Measurements from ENCODE around the gene PPP1R26. TPM values are rescaled to one million over a fixed set of nuclear protein-coding genes. Genes with fewer than 3 reads are reported as not detected.

Gene PPP1R26
- total RNA-seq, 1 donor from 2014 or later, result 1.1 TPM

DNA sequence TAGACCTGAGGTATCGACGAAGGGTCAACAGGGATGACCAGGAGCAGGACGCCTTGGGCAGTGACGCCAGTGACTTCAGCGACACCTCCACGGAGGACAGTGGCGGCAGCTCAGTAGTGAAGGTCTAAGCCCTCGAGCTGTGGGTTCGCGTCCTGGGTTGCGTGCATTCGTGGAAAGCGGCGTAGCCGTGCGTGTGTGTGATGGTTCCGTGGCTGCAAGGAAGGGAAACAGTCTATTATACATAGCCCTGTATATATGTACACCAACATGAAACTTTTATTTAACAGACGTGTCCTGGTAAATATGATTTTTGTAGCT, 8.4 kb downstream of the PPP1R26 start:
- intact Hi-C loops (cut with micrococcal nuclease), result no loop called here

DNA sequence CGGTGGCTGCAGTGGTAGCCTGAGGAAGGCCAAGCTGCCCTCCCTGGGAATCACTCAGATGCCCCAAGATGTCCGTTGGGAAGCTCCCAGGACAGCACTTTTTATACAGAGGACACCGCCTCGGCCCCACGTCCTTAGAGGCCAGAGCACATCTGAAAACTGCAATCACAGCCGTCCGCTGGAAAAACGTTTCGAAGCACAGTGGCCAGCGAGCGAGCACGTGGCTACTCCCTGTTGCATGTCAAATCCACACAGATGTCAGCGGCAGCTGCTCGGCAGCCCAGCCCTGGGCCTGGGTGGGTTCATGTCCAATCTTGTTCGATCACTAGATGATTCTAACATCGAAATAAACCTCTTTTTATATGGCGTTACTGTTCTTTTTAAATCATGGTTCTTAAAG, 8.9 kb downstream of the PPP1R26 start:
- intact Hi-C loops (cut with micrococcal nuclease), result no loop called here

DNA sequence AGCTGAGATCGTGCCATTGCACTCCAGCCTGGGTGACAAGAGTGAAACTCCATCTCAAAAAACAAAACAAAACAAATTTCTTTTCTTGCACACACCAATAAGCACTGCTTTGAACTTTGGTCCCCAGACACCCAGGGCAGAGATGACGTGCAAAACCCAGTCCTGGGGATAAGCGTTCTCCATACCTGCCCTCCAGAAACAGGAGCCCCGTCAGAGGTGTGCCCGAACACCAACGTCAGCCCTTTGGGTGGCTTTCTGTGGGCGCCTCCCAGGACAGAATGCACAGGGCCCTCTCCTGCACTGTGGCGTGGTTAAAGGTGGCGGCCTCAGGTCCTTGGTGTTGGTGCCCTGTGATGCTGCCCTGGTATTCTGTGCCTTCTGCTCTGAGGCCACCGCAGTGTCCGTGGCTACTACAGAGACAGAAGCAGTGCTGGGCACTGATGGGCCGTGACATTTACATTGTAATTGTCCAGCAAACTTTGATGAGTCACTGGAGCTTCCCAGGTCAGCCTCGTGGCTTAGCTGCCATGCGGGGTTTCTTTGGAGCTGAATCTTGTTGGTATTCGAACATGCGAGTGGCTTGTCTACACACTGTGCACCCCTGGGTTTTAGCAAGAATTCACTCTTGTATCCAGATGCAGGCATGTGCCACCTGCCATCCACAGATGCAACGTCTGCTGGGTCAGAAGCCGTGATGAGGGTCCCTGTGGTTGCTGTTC, 9.8 kb downstream of the PPP1R26 start:
- intact Hi-C loops (cut with micrococcal nuclease), result no loop called here

DNA sequence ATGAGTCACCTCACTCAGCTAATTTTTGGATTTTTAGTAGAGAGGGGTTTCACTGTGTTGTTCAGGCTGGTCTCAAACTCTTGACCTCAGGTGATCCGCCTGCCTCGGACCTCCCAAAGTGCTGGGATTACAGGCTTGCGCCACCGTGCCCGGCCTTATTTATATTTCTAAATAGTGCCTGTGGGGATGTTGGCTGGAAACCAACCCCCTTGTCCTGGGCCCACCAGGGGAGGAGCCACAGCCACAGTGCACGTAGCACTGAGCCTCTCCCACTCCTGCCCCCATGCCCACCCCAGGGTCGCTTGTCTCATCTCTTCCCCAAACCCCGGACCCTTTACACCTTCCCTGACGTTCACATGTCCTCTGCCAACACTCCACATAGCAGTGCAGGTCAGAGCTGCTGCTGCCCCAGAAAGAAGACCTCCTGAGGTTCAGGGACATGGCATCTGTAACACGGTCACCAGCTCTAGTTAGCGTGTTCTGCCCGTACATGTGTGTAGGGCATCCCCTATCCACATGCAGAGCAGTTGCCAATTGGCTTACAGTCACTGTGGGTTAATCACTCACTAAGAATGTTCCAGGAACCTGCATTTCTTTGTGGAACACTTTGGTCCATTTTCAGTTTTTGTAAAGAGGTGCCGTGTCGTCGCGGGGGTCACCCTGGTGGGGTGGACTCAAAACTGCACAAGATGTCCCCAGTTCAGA, 10.7 kb downstream of the PPP1R26 start:
- intact Hi-C loops (cut with micrococcal nuclease), result no loop called here

DNA sequence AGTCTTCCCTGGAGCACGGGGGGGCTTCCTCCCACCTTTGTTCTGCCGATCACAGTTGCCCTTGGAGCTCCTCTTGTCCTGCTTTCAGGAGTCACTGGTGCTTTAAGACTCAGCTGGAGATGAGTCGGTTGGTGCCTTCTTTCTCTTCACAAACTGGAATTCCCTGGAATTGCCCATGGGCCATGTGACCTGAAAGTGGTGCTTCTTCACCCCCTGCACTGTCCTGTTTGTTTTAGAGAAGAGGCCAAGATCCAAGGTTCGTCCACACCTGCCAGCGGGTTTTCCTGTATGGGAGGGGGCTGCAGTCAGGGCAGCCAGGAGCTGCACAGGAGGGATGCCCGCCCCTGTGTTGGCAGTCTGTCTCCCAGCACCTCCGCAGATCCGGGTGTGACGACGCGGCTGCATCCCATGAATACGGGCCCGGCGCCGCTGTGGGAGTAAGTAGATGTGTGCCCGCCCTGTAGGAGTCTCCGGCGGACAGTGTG, 11.4 kb downstream of the PPP1R26 start:
- intact Hi-C loops (cut with micrococcal nuclease), result no loop called here

DNA sequence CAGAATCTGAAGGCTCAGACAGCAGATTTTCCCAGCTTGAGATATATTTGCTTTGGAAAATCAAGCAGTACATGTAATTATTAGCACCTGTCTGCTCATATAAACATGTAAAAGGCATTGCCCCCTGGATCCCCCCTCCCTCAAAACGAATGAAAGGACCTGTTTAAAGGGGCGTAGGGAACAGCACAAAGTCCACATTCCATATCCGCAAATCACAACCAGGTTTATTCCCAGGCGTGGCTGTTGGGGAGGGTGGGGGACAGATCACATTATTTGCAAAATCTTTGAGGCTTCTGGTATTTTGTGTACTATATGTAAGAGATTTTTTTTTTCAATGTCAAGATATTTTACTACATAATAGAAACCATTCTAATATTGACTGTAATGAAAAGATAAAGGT, 12.2 kb downstream of the PPP1R26 start:
- intact Hi-C loops (cut with micrococcal nuclease), result no loop called here

DNA sequence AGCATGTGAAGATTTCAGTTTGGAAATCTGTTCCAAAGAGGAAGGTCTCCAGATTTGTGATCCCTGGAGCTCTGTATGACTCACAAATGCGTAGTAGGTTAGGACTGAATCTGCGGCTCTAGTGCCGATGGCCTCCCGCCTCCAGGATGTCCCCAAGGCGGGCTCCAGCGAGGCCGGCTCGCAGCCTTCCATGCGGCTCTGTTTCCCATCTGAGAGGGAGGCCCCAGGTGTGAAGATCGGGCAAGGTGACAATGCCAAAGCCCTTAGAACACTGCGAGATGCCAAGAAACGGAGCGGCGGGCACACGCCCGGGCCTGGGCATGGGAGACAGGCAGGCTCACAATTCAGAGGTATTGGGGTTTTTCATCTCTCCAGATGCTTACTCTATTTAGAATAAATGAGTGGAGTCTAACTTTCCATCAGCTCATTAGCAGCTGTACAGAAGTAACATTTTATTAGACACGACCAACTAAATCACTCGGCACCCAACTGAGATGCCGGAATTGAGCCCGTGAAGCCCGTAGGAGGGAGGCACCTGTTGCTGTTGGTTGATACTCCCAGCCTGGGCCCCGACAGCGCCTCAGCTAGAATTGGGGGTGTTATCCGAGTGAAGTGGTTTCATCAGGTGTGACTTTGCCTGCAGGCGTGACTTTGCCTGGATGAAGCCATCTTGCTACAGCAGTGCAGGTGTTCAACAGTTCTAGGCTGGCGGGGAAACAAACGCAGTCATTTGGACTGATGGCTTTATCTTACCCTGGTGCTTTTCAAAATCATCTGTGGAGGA, 13.5 kb downstream of the PPP1R26 start:
- intact Hi-C loops (cut with micrococcal nuclease), result no loop called here

DNA sequence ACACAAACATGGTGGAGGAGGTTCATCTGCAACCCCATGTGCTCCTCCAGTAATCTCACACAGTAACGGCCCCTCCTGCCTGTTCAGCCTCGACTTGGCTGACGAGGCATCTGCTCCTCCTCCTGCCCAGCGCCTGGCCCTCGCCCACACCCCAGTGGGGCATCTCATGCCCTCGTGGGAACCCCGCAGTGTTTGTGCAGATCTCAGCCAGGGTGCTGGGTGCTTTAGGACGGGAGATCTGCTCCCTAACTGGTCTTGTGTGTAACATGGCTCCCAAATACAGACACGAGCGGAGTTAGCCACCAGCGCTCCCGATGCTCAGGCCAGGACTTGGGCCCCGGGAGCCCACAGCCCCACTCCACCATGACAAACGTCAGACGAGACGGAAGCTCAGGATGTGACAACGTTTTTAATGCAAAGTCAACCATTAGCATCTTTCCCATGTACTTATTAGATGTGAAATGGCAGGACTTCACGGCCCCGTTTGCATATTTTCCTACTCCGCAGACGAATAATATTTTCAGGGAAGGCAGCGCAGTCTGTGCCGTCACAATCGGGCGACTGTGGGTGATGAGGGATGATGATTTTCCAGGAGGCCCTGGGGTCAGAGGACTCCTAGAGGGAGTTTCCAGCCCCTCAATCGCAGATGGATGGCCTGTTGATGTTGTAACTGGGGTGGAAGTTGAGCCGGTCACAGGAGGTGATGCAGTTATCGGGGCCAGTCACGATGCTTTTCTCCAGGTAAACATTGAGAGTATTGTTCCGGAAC, 15.4 kb downstream of the PPP1R26 start:
- intact Hi-C loops (cut with micrococcal nuclease), result no loop called here

DNA sequence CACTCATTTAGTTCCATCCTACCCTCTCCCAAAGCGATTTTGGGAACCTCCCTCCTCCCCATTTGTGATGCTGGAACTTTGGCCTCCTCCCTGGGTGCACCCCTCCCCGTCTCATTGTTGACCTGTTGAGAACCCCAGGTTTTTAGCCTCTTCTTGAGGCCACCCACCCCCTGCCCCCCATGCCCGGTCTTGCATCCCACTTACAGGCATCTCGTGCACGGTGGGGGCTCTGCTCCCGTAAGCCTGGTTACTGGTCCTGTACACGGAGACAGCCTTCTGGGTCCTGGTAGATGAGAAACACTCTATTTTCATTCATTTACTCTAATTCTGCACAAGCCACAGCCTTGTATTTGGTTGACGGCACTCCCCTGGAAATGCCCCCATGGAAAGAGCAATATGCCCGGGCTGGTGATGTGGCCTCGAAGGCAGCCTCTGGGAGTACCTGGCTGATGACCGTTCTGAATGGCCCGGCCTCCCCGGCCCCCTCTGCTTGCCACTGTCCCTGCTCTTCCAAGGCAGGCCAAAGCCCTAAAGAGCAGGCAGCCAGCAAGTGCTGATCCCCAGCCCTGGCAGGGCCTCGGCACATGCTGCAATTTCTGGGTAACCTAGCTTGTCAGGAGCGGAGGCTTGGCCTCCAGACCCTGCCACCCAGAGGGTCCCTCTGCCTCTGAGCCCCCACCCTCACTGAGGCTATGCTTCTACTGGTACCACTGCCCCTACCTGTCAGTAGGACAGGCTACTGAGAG, 19.0 kb downstream of the PPP1R26 start:
- intact Hi-C loops (cut with micrococcal nuclease), result no loop called here

DNA sequence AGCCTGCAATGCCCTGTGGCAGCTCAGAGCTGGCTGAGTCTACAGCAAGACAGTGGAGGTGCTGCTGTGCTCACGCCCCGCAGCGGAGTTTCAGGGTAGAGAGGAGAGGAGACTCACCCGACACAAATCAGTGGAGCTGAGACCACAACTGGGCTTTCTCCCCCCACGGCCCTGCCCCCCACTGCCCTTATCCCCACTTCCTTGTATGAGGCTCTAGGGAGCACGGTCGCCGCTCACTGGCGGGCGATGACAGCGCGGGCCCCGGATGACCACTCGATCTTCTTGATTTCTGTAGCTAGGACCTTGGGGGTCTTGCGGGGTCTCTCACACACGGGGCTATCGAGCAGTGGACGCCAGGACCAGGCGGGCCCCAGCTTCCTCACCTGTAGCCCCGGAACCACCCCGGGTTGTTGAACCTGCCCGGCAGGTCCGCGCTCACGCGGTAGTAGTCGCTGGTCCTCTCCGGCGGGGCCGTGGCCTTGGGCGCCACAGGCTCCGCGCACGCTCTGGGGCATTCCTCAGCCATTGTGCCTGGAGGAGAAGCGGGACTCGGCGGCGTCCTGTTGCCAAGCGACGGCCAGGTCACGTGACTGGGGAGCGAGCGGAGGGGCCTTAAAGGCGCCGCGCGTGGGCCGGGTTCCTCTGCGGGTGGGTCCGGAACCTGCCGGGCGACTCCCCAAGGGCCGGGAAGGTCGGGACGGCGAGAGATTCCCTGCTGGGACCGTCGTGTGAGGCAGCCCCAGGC, 19.9 kb downstream of the PPP1R26 start:
- intact Hi-C loops (cut with micrococcal nuclease), result loop anchor here (5.0 kb wide), 1 partner anchor 1432 kb away; the partner anchor contains the start of gene BRD3

DNA sequence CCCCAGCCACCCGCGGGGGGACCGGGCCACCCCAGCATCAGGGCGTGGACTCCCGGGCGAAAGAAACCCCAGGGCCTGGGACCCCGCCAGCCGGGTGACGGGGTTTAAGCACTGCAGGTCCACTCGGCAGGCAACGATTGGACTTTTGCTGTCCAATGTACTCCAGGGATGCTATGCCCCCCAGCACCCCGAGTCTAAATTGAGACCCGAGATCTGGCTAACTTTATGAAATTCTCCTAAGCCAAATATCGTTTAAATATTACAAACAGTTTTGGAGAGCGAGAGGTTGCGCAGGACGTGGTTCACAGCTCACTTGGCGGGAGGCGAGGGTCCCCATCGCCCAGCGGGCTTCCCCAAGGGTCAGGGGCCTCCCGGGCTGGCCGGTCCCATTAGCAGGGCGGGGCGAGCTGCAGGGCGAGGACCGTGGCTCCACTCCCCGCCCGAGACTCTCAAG, 20.5 kb downstream of the PPP1R26 start:
- intact Hi-C loops (cut with micrococcal nuclease), result loop anchor here (5.0 kb wide), 1 partner anchor 1433 kb away; the partner anchor contains the start of gene BRD3

DNA sequence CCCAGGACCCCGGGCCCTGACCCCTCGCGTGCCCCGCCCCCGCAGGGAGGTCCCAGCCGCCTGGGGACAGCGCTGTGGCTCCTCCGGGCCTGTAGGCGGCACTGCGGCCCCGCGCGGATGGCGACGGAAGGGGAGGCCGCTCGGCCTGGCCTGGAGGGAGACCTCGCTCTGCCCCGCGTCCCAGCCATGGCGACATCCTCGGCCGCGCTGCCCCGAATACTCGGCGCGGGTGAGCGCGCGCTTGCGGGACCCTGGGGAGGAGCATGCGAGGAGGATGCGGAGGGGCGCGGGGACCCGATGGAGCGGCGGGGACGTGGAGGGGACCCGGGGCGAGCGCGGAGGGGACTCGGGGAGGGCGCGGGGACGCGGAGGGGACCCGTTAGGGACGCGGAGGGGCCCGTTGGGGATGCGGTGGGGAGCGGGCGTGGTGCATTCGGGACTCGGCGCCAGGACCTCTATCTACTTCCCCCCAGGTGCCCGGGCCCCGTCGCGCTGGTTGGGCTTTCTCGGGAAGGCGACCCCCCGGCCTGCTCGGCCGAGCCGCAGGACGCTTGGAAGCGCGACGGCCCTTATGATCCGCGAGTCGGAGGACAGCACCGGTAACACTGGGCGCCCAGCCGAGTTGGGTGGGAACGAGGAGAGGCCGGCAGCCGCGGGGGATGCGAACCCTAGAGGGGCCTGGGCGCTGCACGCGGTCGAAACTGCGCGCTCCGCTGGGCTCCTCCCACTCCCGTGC, 21.1 kb downstream of the PPP1R26 start, which contains the start of gene MRPS2:
MRPS2 (plus strand) TSS at position 158 of the 736 bp plus-strand sequence; CDS start at position 187, 29 bp downstream.
- intact Hi-C loops (cut with micrococcal nuclease), result loop anchor here (5.0 kb wide), 1 partner anchor 1433 kb away; the partner anchor contains the start of gene BRD3

DNA sequence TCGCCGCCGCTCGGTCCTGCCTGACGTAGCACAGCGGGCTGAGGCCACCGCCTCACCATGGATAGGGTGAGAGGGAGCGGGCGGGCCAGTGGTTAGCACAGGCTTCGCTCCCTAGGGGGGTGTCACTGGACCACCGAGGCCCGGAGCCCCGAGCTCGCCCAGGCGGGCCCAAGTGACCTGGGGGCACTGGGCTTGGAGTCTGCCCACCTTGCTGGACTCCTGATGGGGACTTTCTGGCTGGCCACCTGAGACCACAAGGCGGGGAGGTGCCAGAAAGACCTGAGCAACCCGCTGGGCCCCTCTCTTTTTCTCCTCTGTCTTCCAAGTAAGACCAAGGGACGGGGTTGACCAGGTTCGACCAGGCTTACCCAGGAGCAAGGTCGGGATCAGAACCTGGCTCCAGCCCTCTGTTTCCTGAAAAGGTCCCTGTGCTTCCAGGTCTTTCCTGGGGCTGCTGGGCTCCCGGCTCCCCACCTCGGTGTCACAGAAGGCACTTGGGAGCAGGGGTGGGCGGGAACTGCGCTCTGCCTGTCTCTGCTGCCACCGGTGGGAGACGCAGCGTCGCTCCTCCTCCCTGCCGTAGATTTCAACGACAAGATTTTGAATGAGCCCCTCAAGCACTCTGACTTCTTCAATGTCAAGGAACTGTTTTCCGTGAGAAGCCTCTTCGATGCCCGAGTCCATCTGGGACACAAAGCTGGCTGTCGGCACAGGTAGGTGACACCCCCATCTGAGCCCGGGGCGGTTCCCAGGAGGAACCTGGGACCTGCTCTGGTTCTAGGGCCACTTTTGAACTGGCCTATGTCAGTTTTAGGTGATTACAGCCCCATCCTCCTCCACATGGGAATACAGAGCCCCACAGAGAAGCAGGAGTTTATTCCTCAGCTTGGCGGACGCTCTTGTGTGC, 21.9 kb downstream of the PPP1R26 start:
- intact Hi-C loops (cut with micrococcal nuclease), result loop anchor here (5.0 kb wide), 1 partner anchor 1434 kb away; the partner anchor contains the start of gene BRD3

DNA sequence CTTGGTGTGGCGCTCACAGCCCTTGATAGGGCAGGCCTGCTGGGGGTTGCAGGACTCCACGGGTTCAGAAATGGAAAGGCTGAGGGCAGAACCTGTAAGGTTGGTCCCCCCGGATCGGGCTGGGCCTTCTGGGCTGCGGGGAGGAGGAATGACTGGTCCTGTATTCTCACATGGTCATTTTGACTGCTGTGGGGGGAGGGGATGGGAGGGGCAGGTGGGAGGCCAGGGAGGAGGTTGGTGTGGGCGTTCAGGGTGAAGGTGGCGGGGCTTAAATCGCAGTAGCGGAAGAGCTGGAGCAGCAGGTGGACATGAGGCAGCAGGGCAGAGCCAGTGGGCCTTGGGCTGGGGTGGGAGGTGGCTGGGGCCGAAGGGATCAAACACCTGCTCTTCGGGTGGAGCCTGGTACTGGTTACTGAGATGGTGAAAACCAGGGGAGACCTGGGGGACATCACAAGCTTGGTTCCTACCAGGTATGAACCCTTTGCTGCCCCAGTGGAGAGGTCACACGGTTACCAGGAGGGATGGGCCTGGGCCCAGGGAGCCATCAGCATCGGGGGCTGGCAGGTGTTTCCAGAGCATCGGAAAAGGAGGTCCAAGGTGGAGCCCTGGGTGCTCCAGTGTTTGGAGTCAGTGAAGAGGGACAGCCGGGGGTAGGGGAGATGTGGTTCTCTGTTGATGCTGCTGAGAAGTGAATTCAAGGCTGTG, 22.7 kb downstream of the PPP1R26 start:
- intact Hi-C loops (cut with micrococcal nuclease), result loop anchor here (5.0 kb wide), 1 partner anchor 1435 kb away; the partner anchor contains the start of gene BRD3

DNA sequence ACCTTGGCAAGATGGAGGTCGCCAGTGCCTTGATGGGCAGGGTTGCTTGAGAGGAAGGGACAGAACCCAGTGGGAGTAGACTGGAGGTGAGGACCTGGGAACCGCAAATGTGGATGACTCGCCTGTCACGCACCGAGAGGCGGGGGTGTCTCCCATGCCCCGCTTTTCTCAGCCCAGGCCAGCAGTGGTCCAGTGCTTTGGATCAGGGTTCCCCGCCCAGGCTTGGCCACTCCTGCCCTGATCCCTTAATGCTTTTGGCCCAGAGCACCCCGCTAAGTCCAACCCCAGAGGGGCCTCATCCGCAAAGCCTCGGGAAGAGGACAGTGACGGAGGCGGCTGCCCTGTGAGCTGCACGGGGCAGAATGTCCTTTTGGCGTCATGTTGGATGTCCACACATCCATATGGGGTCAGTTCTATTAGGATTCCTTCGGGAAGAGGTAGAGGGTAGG, 23.3 kb downstream of the PPP1R26 start:
- intact Hi-C loops (cut with micrococcal nuclease), result loop anchor here (5.0 kb wide), 1 partner anchor 1436 kb away; the partner anchor contains the start of gene BRD3

DNA sequence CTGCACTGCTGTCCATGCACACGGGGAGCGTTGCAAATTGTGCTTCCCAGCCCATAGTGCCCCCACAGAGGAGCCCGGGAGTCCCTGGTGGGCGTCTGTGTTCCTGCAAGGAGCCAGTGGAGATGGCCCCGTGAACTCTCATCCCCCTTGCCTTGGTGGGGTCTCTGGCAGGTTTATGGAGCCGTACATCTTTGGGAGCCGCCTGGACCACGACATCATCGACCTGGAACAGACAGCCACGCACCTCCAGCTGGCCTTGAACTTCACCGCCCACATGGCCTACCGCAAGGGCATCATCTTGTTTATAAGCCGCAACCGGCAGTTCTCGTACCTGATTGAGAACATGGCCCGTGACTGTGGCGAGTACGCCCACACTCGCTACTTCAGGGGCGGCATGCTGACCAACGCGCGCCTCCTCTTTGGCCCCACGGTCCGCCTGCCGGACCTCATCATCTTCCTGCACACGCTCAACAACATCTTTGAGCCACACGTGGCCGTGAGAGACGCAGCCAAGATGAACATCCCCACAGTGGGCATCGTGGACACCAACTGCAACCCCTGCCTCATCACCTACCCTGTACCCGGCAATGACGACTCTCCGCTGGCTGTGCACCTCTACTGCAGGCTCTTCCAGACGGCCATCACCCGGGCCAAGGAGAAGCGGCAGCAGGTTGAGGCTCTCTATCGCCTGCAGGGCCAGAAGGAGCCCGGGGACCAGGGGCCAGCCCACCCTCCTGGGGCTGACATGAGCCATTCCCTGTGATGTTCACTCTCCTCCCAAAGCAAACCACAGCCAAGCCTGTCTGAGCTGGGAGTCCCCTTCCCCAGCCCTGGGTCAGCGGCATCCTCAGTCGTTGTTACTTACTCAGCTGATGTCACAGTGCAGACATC, 24.0 kb downstream of the PPP1R26 start:
- intact Hi-C loops (cut with micrococcal nuclease), result loop anchor here (5.0 kb wide), 1 partner anchor 1436 kb away; the partner anchor contains the start of gene BRD3

All from T-helper 2 cell treated with Interferon-gamma antibody and Interleukin-4, amounts not matched to agents 100 ng/mL and 5 ng/mL, for 36 hours (primary cell).